OCI-LY7 (cell line): Measurements from ENCODE around the gene EYS. TPM values are rescaled to one million over a fixed set of nuclear protein-coding genes. Genes with fewer than 3 reads are reported as not detected.

Experiments
- BruUV-seq: library from RNA; stranded (reverse); fragments of 400-500 nt; replicated peaks from 2 replicates; lab custom pipeline; 2021; lab: Mats Ljungman, UMichigan
- CTCF ChIA-PET: fragments of 300-600 bp; sonication (Branson Sonifier 250); formaldehyde crosslinking; loops from one replicate; lab custom pipeline; 2022; ENCODE audit warnings: antibody characterized with exemption; ENCODE audit not compliant: unreplicated experiment; lab: Charles Lee
- POLR2A ChIA-PET: fragments of 300-600 bp; sonication (Branson Sonifier 250); formaldehyde crosslinking; loops from one replicate; lab custom pipeline; 2022; ENCODE audit warnings: antibody characterized with exemption; lab: Charles Lee
- DNase-seq: peaks from one replicate; pipeline ENCODE4 v3.0.0-alpha.2; 2015; ENCODE audit warnings: low spot score
- H2AFZ ChIP-seq: fragments of 200-600 bp; sonication (generic), shearing (Covaris generic); 2 replicates; pipeline ENCODE4 v1.6.1; 2014; ENCODE audit warnings: mild to moderate bottlenecking, antibody characterized with exemption, low read length, moderate library complexity
- H3K27ac ChIP-seq: fragments of 200-600 bp; sonication (generic); 2 replicates; pipeline ENCODE4 v1.5.1; 2014; ENCODE audit warnings: mixed run types, low read depth, mild to moderate bottlenecking, moderate library complexity, low read length, inconsistent platforms; ENCODE audit not compliant: poor library complexity, severe bottlenecking
- H3K36me3 ChIP-seq: fragments of 200-600 bp; sonication (generic); 2 replicates; pipeline ENCODE4 v1.6.1; 2014; ENCODE audit warnings: mild to moderate bottlenecking, antibody characterized with exemption, low read length, moderate library complexity, mixed read lengths; ENCODE audit not compliant: insufficient read depth
- H3K4me1 ChIP-seq: fragments of 200-600 bp; sonication (generic); 2 replicates; pipeline ENCODE4 v1.5.1; 2014; ENCODE audit warnings: mild to moderate bottlenecking, low read length; ENCODE audit not compliant: insufficient read depth, poor library complexity, severe bottlenecking
- H3K4me2 ChIP-seq: fragments of 200-600 bp; sonication (generic); 2 replicates; pipeline ENCODE4 v1.6.1; 2014; ENCODE audit warnings: mild to moderate bottlenecking, low read length
- H3K4me3 ChIP-seq: fragments of 200-600 bp; sonication (generic); 2 replicates; pipeline ENCODE4 v1.5.1; 2014; ENCODE audit warnings: mild to moderate bottlenecking, low read depth, low read length; ENCODE audit not compliant: poor library complexity, severe bottlenecking
- H3K79me2 ChIP-seq: fragments of 200-600 bp; sonication (generic); 2 replicates; pipeline ENCODE4 v1.6.1; 2016; ENCODE audit warnings: low read depth, mild to moderate bottlenecking, low read length, moderate library complexity, mixed read lengths; ENCODE audit not compliant: insufficient read depth
- H3K9me2 ChIP-seq: fragments of 200-600 bp; sonication (generic); 2 replicates; pipeline ENCODE4 v1.6.1; 2016; ENCODE audit warnings: mild to moderate bottlenecking, low read length, mixed read lengths; ENCODE audit not compliant: insufficient read depth
- H3K9me3 ChIP-seq: fragments of 200-600 bp; sonication (generic); 2 replicates; pipeline ENCODE4 v1.6.1; 2014; ENCODE audit warnings: mild to moderate bottlenecking, mixed run types, low read length, mixed read lengths
- H4K20me1 ChIP-seq: fragments of 200-600 bp; sonication (generic); 2 replicates; pipeline ENCODE4 v1.6.1; 2014; ENCODE audit warnings: mild to moderate bottlenecking, antibody characterized with exemption, low read length, moderate library complexity, mixed read lengths; ENCODE audit not compliant: insufficient read depth
- EZH2phosphoT487 ChIP-seq: fragments of 200-600 bp; sonication (generic); IDR thresholded peaks from 2 replicates; pipeline ENCODE4 v1.6.1; 2018; ENCODE audit warnings: low read depth, borderline replicate concordance, mild to moderate bottlenecking, mixed run types, antibody characterized with exemption, low read length, moderate library complexity, mixed read lengths
- intact Hi-C: fragments of 100-400 bp; cut with micrococcal nuclease; formaldehyde crosslinking; loops from one replicate; pipeline ENCODE4 v1.10.0; 2022; ENCODE audit not compliant: unreplicated experiment
- total RNA-seq, 2 experiments: library from RNA; depleted of rRNA in 1 of 2; stranded (reverse); fragments of >200 nt in 1 of 2; shearing (Covaris generic) in 1 of 2; gene quantifications; 2 replicates each; pipeline ENCODE4 v1.2.3, GENCODE V29; 2014 to 2022
- TF ChIP-seq, protein P1 (sequence below): fragments of 200-600 bp; sonication (generic); conservative IDR thresholded peaks from 2 replicates; pipeline ENCODE4 v1.5.1; 2014; ENCODE audit warnings: mild to moderate bottlenecking, antibody characterized with exemption, low read length, moderate library complexity, mixed read lengths

EYS gene
- total RNA-seq, 2 experiments from 2014 or later, result not detected

GRCh38 chr6:65711531-65711930 is 4.5 kb upstream of the EYS start:
- Histone ChIP-seq H3K79me2 (no peaks in the 10 kb centered on the region), H3K4me3 (no peak overlapping the region), H3K4me1 (no peaks in the 10 kb centered on the region), H3K27ac (no peak overlapping the region), H3K9me2 (no peaks in the 10 kb centered on the region), H4K20me1 (no peaks in the 10 kb centered on the region), H2AFZ (no peak overlapping the region), H3K4me2 (no peak overlapping the region), H3K36me3 (no peaks in the 10 kb centered on the region), H3K9me3 (no peaks in the 10 kb centered on the region)
- no peak for TF ChIP-seq EZH2phosphoT487
- TF ChIP-seq, protein P1, sequence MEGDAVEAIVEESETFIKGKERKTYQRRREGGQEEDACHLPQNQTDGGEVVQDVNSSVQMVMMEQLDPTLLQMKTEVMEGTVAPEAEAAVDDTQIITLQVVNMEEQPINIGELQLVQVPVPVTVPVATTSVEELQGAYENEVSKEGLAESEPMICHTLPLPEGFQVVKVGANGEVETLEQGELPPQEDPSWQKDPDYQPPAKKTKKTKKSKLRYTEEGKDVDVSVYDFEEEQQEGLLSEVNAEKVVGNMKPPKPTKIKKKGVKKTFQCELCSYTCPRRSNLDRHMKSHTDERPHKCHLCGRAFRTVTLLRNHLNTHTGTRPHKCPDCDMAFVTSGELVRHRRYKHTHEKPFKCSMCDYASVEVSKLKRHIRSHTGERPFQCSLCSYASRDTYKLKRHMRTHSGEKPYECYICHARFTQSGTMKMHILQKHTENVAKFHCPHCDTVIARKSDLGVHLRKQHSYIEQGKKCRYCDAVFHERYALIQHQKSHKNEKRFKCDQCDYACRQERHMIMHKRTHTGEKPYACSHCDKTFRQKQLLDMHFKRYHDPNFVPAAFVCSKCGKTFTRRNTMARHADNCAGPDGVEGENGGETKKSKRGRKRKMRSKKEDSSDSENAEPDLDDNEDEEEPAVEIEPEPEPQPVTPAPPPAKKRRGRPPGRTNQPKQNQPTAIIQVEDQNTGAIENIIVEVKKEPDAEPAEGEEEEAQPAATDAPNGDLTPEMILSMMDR, result no peak
- intact Hi-C loops, result no loop called here
- ChIA-PET POLR2A (interaction anchor here (0.6 kb wide), 1 partner anchor 1511 kb away, joined by 3 read pairs; no protein-coding TSS in a partner anchor), CTCF (no interaction called here)
- DNase-seq, result no peak
- BruUV-seq, result no TSS peak

DNA sequence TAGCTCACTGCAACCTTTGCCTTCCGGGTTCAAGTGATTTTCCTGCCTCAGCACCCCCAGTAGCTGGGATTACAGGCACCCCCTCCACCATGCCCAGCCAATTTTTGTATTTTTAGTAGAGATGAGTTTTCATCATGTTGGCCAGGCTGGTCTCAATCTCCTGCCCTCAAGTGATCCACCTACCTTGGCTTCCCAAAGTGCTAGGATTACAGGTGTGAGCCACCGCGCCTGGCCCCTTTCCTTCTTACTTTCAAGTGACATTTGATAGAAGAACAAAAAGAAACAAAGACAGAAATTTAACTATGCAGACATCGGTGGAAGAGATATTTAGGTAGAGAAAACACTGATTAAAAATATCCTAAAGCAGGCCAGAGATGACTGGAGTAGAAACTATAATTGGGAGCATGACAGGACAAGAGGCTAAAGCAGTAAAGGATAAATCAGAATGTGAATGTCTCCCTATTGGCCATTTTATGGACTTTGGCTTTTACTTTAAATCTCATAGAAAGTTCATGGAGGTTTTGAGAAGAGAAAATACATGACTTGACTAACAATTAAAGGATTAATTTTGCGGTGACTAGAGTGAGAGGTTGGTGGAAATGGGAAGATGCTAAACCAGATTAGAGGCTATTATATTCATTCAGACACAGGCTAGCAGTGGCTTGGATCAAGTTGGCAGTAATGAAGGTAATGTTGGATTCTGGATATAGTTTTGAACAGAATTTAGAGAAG is 2.2 kb upstream of the EYS start:
- BruUV-seq, result no TSS peak
- H3K4me3 ChIP-seq, result no peak overlapping the region
- H3K4me1 ChIP-seq, result no peaks in the 10 kb centered on the region
- no peaks in the 10 kb centered on the region for H3K79me2 ChIP-seq
- H4K20me1 ChIP-seq, result no peaks in the 10 kb centered on the region
- POLR2A ChIA-PET, result no interaction called here
- DNase-seq, result no peak
- H3K9me2 ChIP-seq, result no peaks in the 10 kb centered on the region
- H2AFZ ChIP-seq, result no peak overlapping the region
- no peak for TF ChIP-seq EZH2phosphoT487
- TF ChIP-seq, protein P1, result no peak
- CTCF ChIA-PET, result no interaction called here
- no peak overlapping the region for H3K4me2 ChIP-seq
- H3K36me3 ChIP-seq, result no peaks in the 10 kb centered on the region
- H3K9me3 ChIP-seq, result no peaks in the 10 kb centered on the region
- no peak overlapping the region for H3K27ac ChIP-seq
- intact Hi-C loops, result no loop called here

- intact Hi-C loops, result no loop called here
- Histone ChIP-seq H3K36me3 (no peaks in the 10 kb centered on the region), H3K9me2 (no peaks in the 10 kb centered on the region), H3K79me2 (no peaks in the 10 kb centered on the region), H3K4me2 (no peak overlapping the region), H3K9me3 (no peaks in the 10 kb centered on the region), H3K4me3 (no peak overlapping the region), H4K20me1 (no peaks in the 10 kb centered on the region), H3K4me1 (no peaks in the 10 kb centered on the region), H3K27ac (no peak overlapping the region), H2AFZ (no peak overlapping the region)
- no peak for TF ChIP-seq EZH2phosphoT487
- TF ChIP-seq, protein P1, result no peak
- no TSS peak for BruUV-seq
- ChIA-PET POLR2A (no interaction called here), CTCF (no interaction called here)
- DNase-seq, result no peak
Observed at GRCh38 chr6:65708162-65708561, 1.1 kb upstream of the EYS start.
